ENCODE measurements around the gene MET. TPM values are rescaled to one million over a fixed set of nuclear protein-coding genes. Genes with fewer than 3 reads are reported as not detected.

Gene MET
- total RNA-seq, 3 donors from 2014 or later, result 15.6 to 35.1 (median 31.0) TPM

DNA sequence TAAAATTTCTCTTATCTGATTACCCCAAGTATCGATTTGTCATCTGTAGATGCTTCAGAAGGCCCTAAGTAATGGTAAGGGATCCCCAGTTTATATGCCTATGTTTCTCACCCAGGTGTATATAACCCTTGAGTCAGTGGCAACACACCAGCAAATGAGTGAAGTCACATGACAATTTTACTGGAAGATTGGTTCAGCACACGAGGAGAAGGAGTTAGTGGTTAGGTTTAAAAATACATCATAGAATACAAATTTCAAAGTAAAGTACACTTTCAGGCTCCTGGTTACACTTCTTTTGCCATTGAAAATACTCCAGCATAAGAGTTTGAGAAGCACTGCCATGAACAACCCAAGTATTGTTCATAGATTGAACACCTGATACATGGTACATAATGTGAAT lies 160.7 kb downstream of the MET start:
- H3K9me3 ChIP-seq, result no peaks in the 10 kb centered on the region
- no peak for DNase-seq
- TF ChIP-seq CTCF (IDR thresholded peaks at IDR 0.05), result no peak
- no peaks in the 10 kb centered on the region for H3K36me3 ChIP-seq (ENCODE audit: low read depth)
- intact Hi-C loops (cut with DNase I, micrococcal nuclease), result no loop called here
- peaks cover 3% of the 10 kb centered on the region for H3K4me1 ChIP-seq (ENCODE audit: low read depth)
- no peak for ATAC-seq
- H3K4me3 ChIP-seq, result no peak overlapping the region

DNA sequence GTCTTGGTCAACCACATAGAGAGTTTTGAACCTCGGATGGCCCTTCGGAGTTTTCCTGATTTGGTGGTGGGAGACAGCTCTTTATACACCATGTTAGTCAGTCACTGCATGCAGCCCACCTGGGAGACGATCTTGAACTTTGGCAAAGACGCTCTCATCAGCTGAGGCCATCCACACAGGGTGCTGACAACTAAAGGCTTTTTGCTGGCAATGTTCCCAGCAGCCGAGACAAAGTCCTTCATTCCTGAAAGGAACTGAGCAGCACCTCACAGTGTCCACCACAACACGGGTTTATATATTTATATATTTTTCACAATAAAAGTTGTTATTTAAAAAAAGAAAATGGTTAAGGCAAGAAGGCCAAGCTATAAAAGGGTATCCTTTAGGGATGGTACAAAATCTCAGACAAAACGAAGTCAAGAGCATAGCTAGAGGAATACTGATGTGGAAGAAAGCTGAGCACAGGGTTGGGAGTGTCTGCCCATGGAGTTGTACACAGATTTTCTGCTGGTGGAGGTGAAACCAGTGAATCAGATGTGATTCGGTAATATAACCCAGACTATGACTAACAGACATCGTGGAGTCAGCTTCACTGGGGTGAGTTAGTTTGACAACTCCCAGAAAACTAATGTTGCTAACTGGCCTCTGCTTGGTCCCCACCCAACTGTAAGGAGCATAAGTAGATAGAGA lies 163.0 kb downstream of the MET start:
- DNase-seq (peak in 2 of 3 donors; percentile 53 to 78), ATAC-seq (peak; percentile 89)
- Histone ChIP-seq H3K36me3 (ENCODE audit: low read depth) (no peaks in the 10 kb centered on the region), H3K4me3 (no peak overlapping the region), H3K4me1 (ENCODE audit: low read depth) (peaks cover 3% of the 10 kb centered on the region), H3K9me3 (no peaks in the 10 kb centered on the region)
- no peak for TF ChIP-seq CTCF (IDR thresholded peaks at IDR 0.05)
- intact Hi-C loops (cut with DNase I, micrococcal nuclease), result no loop called here

DNA sequence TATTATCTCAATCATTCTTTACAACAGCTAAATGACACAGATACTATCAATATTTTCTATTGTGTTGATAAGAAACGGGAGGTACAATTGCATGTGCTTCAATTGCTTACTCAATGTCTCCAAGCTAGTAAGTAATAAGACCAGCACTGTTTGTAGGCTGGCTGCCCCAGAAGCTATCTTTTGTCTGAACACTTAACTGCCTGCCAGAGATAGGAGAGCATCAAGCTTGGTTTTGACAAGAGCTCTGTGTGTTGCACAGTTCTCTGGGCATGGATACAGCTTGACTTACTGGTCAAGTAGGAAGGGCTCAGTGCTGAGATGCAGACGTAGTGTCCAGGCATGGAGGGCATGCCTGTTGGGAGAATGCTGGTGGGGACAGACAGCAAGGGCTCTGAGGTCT lies 164.1 kb downstream of the MET start:
- Histone ChIP-seq H3K4me3 (no peak overlapping the region), H3K36me3 (ENCODE audit: low read depth) (no peaks in the 10 kb centered on the region), H3K4me1 (ENCODE audit: low read depth) (peaks cover 3% of the 10 kb centered on the region), H3K9me3 (no peaks in the 10 kb centered on the region)
- intact Hi-C loops (cut with DNase I, micrococcal nuclease), result no loop called here
- DNase-seq (no peak), ATAC-seq (no peak)
- TF ChIP-seq CTCF (IDR thresholded peaks at IDR 0.05), result no peak

- no peak for DNase-seq
- H3K4me1 ChIP-seq (ENCODE audit: low read depth), result peaks cover 3% of the 10 kb centered on the region
Observed at GRCh38 chr7:116836911-116837310, 164.9 kb downstream of the MET start.

GRCh38 chr7:116837586-116837985 lies 165.6 kb downstream of the MET start:
- DNase-seq, result no peak
- Histone ChIP-seq H3K9me3 (no peaks in the 10 kb centered on the region), H3K4me1 (ENCODE audit: low read depth) (peaks cover 3% of the 10 kb centered on the region), H3K36me3 (ENCODE audit: low read depth) (no peaks in the 10 kb centered on the region), H3K4me3 (no peak overlapping the region)
- intact Hi-C loops (cut with DNase I, micrococcal nuclease), result no loop called here
- no peak for TF ChIP-seq CTCF (IDR thresholded peaks at IDR 0.05)
- ATAC-seq, result no peak

More at GRCh38 chr7:116836911-116837310, 164.9 kb downstream of the MET start:
- no peaks in the 10 kb centered on the region for H3K9me3 ChIP-seq
- no peak for TF ChIP-seq CTCF (IDR thresholded peaks at IDR 0.05)
- intact Hi-C loops (cut with DNase I, micrococcal nuclease), result no loop called here
- ATAC-seq, result peak; percentile 71
- H3K36me3 ChIP-seq (ENCODE audit: low read depth), result no peaks in the 10 kb centered on the region
- H3K4me3 ChIP-seq, result no peak overlapping the region

Data from mucosa of descending colon (tissue), 3 donors.